Spleen (tissue), 7 donors: ENCODE data around the gene ST6GALNAC3.

Source experiments
- POLR2A ChIP-seq, 3 donors: fragments of 450-650 bp; IDR thresholded peaks; one replicate each; pipeline ENCODE4 v1.5.1; 2017; ENCODE audit warnings: antibody characterized with exemption in 3 of 3, mild to moderate bottlenecking in 1 of 3
- POLR2AphosphoS5 ChIP-seq, 3 donors: sonication (generic); formaldehyde crosslinking; IDR thresholded peaks; one replicate each; pipeline ENCODE4 v1.5.1; 2017; ENCODE audit warnings: antibody characterized with exemption in 3 of 3
- TF ChIP-seq, protein P1 (sequence below), 11 experiments: fragments of 200-600 bp in 7 of 11; fragments of 450-650 bp in 4 of 11; sonication (generic) in 4 of 11; IDR thresholded peaks in 8 of 11; conservative IDR thresholded peaks in 3 of 11; 1 replicate in 7 of 11; 2 replicates in 4 of 11; pipeline versions ENCODE4 v1.4.0 to v1.8.0; 2016 to 2021; ENCODE audit warnings: antibody characterized with exemption in 11 of 11, inconsistent platforms in 4 of 11, mild to moderate bottlenecking in 1 of 11
- donor health status: DM: no; HTN: no; CAD: no; lungs with moderate emphysema.
- donor health status: DM: no; HTN: no; CAD: no.
- donor health status: DM: no; HTN: no; CAD: no.

DNA sequence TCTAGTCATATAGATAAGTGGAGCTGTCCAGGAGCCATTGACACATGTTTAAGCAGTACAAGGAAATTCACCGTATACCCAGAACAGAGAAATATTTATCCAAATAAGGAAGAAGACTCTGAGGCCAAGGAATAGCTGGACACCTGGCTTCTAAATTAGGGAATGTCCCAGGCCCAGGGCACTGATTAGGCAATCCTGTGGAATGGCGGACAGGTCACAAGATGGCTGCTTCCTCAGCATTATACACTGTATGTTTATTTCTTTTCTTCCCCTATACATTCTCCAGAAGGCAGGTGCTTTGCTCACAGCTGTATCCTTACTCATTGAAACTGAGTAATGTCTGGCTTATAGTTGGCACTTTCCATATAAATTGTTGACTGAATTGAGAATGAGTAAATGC is 59.4 kb downstream of the ST6GALNAC3 start:
- no peak for TF ChIP-seq POLR2A (IDR thresholded peaks at IDR 0.05)
- TF ChIP-seq, protein P1, sequence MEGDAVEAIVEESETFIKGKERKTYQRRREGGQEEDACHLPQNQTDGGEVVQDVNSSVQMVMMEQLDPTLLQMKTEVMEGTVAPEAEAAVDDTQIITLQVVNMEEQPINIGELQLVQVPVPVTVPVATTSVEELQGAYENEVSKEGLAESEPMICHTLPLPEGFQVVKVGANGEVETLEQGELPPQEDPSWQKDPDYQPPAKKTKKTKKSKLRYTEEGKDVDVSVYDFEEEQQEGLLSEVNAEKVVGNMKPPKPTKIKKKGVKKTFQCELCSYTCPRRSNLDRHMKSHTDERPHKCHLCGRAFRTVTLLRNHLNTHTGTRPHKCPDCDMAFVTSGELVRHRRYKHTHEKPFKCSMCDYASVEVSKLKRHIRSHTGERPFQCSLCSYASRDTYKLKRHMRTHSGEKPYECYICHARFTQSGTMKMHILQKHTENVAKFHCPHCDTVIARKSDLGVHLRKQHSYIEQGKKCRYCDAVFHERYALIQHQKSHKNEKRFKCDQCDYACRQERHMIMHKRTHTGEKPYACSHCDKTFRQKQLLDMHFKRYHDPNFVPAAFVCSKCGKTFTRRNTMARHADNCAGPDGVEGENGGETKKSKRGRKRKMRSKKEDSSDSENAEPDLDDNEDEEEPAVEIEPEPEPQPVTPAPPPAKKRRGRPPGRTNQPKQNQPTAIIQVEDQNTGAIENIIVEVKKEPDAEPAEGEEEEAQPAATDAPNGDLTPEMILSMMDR (IDR thresholded peaks at IDR 0.05 in 8 of 11, conservative IDR thresholded peaks at IDR 0.05 in 3 of 11), result no peak
- no peak for TF ChIP-seq POLR2AphosphoS5 (IDR thresholded peaks at IDR 0.05)
